Ectodermal cell (in vitro differentiated cells): ENCODE results near the gene PRAMEF10.
"Not testable (repeated sequence)": the region's sequence is repeated elsewhere in the genome, so short reads cannot be mapped to it uniquely, and the experiment has no call there.

Source experiments
- H3K27ac ChIP-seq: 2 replicates; pipeline ENCODE4 v1.7.0; 2013; ENCODE audit warnings: mild to moderate bottlenecking, low read depth, low read length; ENCODE audit not compliant: insufficient read depth, poor library complexity, severe bottlenecking
- H3K27me3 ChIP-seq: 2 replicates; pipeline ENCODE4 v1.7.0; 2013; ENCODE audit warnings: mild to moderate bottlenecking, low read length; ENCODE audit not compliant: insufficient read depth, control insufficient read depth, poor library complexity, severe bottlenecking
- H3K36me3 ChIP-seq: one replicate; pipeline ENCODE4 v1.7.0; 2013; ENCODE audit warnings: low read length; ENCODE audit not compliant: control insufficient read depth, insufficient read depth
- H3K4me1 ChIP-seq: one replicate; pipeline ENCODE4 v1.7.0; 2013; ENCODE audit warnings: low read length; ENCODE audit not compliant: control insufficient read depth, insufficient read depth
- H3K4me3 ChIP-seq: 2 replicates; pipeline ENCODE4 v1.7.0; 2013; ENCODE audit warnings: low read depth, low read length, control low read depth; ENCODE audit not compliant: insufficient read depth
- H3K9me3 ChIP-seq: 2 replicates; pipeline ENCODE4 v1.7.0; 2013; ENCODE audit warnings: mild to moderate bottlenecking, low read length, moderate library complexity; ENCODE audit not compliant: control insufficient read depth
- WGBS, 2 experiments: methylation state at CpG; one replicate each; pipeline ENCODE4 v1.1.7; 2013; ENCODE audit warnings: missing lambda C conversion rate in 2 of 2; 5-methylcytosine and 5-hydroxymethylcytosine counted together

The PRAMEF10 gene

GRCh38 chr1:12863131-12863880 lies 34.8 kb downstream of the PRAMEF10 start:
- not testable (repeated sequence) for H3K27me3 ChIP-seq, H3K36me3 ChIP-seq, H3K9me3 ChIP-seq, H3K4me3 ChIP-seq, H3K27ac ChIP-seq, H3K4me1 ChIP-seq
- 77 to 100% methylated on average over 2 of the region's 7 CpGs for WGBS, 2 experiments

GRCh38 chr1:12856786-12857185 lies 41.3 kb downstream of the PRAMEF10 start, which contains the start of gene PRAMEF2:
TSS of gene PRAMEF2 (plus strand) at chr1:12857086. CDS start at chr1:12859010, 1,924 bp downstream.
- H3K9me3 ChIP-seq, H3K4me1 ChIP-seq, H3K4me3 ChIP-seq, H3K27me3 ChIP-seq, H3K27ac ChIP-seq, H3K36me3 ChIP-seq: not testable (repeated sequence)
- no CpG with 5 or more reads among the region's 2 CpGs for WGBS, 2 experiments

- Histone ChIP-seq H3K4me3 (no peak overlapping the region), H3K9me3 (peaks cover 4% of the 10 kb centered on the region)
- 54 to 66% methylated on average over 3 to 4 of the region's 4 CpGs for WGBS, 2 experiments
These were observed 46.3 kb downstream of the PRAMEF10 start for GRCh38 chr1:12851779-12852178.

GRCh38 chr1:12848620-12849019 lies 49.5 kb downstream of the PRAMEF10 start, which contains the start of gene HNRNPCL1:
TSS of gene HNRNPCL1 (minus strand) at chr1:12848720. CDS start at chr1:12848289, 431 bp downstream.
- H3K27me3 ChIP-seq, H3K9me3 ChIP-seq, H3K4me1 ChIP-seq, H3K27ac ChIP-seq, H3K4me3 ChIP-seq, H3K36me3 ChIP-seq: not testable (repeated sequence)
- 80 to 88% methylated on average over 4 to 7 of the region's 7 CpGs for WGBS, 2 experiments

More at GRCh38 chr1:12851779-12852178, 46.3 kb downstream of the PRAMEF10 start:
- Histone ChIP-seq H3K27me3 (no peaks in the 10 kb centered on the region), H3K4me1 (no peaks in the 10 kb centered on the region), H3K36me3 (no peaks in the 10 kb centered on the region), H3K27ac (no peak overlapping the region)
